DMS79 (cell line): ENCODE results near the gene HS3ST6.
"Not testable (repeated sequence)": the region's sequence is repeated elsewhere in the genome, so short reads cannot be mapped to it uniquely, and the experiment has no call there.

ENCODE experiments used
- DNase-seq: peaks from one replicate; lab custom pipeline; 2025; lab: John Stamatoyannopoulos, UW

The HS3ST6 gene

GRCh38 chr16:1907226-1907860 is 10.9 kb downstream of the HS3ST6 start:
- DNase-seq = no peak

- DNase-seq = no peak
Measured at GRCh38 chr16:1906846-1907165, 11.4 kb downstream of the HS3ST6 start.

GRCh38 chr16:1906055-1906845 is 12.0 kb downstream of the HS3ST6 start:
- peak; percentile 79 for DNase-seq

- no peak for DNase-seq
Measured at GRCh38 chr16:1903845-1904840, 14.1 kb downstream of the HS3ST6 start.

- DNase-seq = no peak
Measured at GRCh38 chr16:1903220-1903574, 15.0 kb downstream of the HS3ST6 start.

GRCh38 chr16:1902547-1903219 is 15.5 kb downstream of the HS3ST6 start:
- DNase-seq = no peak

GRCh38 chr16:1900452-1900774 is 17.8 kb downstream of the HS3ST6 start:
- no peak for DNase-seq

GRCh38 chr16:1899641-1900451 is 18.4 kb downstream of the HS3ST6 start:
- DNase-seq = peak; percentile 66

- DNase-seq = not testable (repeated sequence)
Measured at GRCh38 chr16:1897692-1898091, 20.5 kb downstream of the HS3ST6 start.

GRCh38 chr16:1895949-1896675 is 22.1 kb downstream of the HS3ST6 start:
- no peak for DNase-seq

- no peak for DNase-seq
Measured at GRCh38 chr16:1895068-1895467, 23.1 kb downstream of the HS3ST6 start.

- peak; percentile 95 for DNase-seq
Measured at GRCh38 chr16:1890708-1891050, 27.5 kb downstream of the HS3ST6 start.

GRCh38 chr16:1890024-1890707 is 28.0 kb downstream of the HS3ST6 start:
- peak; percentile 73 for DNase-seq

GRCh38 chr16:1887711-1888354 is 30.4 kb downstream of the HS3ST6 start:
- peak; percentile 61 for DNase-seq

GRCh38 chr16:1884889-1885288 is 33.3 kb downstream of the HS3ST6 start:
- DNase-seq = no peak

- DNase-seq = no peak
Measured at GRCh38 chr16:1884155-1884760, 34.0 kb downstream of the HS3ST6 start.

GRCh38 chr16:1881172-1881571 is 37.0 kb downstream of the HS3ST6 start:
- not testable (repeated sequence) for DNase-seq

GRCh38 chr16:1879477-1879876 is 38.7 kb downstream of the HS3ST6 start:
- DNase-seq = no peak

- no peak for DNase-seq
Measured at GRCh38 chr16:1878256-1878655, 40.0 kb downstream of the HS3ST6 start.
